Measurements from ENCODE around the gene BRD7. TPM values are rescaled to one million over a fixed set of nuclear protein-coding genes. Genes with fewer than 3 reads are reported as not detected.

Gene BRD7
- total RNA-seq, 4 donors from 2014 or later, result 33.0 to 49.9 (median 40.5) TPM

DNA sequence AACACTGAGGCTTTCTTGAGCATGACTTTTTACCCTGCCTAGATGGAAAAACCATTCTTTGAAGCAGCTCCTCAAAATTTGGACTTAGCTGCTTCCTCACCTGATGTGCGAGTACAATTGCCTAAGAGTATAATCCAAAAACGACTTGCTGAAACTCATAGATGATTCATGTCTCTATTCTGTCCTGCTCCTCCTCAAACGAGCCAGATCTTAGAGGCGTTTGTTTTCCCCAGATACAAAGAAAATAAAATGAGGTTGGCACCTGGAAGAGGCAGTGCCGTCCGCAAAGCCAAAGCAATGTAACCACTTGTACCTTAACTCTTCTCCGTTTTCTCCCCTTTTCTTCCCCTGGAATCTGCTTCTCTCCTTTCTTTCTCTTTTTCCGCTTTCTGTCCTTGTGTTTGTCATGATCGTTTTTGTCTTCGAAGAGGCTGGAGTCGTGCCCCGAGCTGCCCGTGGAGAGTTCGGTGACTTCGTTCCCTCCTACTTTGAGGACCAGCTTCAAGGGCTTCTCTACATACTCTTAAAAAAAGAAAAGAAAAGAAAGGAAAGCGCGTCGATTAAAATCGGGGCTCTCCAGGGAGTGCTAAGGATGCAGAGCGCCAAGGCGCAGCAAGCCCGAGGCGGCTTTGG is 895 bp downstream of the BRD7 start:
- TF ChIP-seq, protein P1, sequence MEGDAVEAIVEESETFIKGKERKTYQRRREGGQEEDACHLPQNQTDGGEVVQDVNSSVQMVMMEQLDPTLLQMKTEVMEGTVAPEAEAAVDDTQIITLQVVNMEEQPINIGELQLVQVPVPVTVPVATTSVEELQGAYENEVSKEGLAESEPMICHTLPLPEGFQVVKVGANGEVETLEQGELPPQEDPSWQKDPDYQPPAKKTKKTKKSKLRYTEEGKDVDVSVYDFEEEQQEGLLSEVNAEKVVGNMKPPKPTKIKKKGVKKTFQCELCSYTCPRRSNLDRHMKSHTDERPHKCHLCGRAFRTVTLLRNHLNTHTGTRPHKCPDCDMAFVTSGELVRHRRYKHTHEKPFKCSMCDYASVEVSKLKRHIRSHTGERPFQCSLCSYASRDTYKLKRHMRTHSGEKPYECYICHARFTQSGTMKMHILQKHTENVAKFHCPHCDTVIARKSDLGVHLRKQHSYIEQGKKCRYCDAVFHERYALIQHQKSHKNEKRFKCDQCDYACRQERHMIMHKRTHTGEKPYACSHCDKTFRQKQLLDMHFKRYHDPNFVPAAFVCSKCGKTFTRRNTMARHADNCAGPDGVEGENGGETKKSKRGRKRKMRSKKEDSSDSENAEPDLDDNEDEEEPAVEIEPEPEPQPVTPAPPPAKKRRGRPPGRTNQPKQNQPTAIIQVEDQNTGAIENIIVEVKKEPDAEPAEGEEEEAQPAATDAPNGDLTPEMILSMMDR (IDR thresholded peaks at IDR 0.05; ENCODE audit: low read depth), result no peak

DNA sequence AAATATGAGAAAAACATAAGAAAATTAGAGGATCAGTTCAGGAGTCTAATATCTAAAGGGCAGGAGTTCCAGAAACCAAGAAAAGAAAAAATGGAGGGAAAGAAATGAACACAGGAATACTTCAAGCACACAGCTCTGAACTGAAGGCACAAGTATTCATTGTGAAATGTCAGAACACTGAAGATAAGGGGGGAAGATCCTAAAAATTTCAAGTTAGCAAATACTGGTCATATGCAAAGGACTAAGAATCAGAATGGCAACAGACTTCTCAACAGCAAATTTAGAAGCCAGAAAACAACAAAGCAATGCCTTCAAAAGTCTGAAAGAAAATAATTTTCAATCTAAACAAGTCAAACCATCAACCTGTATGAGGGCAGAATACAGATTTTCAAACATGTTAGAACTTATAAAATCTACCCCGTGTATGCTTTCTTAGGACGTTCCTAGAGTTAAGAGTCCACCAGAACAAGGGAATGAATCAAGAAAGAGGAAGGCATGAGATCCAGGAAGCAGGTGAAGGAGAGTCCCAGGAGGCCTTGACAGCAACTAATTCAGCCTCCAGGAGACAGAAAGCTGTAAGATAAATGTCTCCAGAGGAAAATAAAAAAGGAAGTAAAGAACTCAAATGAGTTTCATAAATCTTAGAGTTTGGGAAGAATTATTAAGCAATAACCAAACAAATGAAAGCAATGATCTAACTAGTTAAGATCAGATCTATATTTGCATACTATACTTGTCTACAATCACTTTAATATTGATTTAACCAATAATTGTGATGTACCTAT is 2.8 kb downstream of the BRD7 start:
- TF ChIP-seq, protein P1 (IDR thresholded peaks at IDR 0.05; ENCODE audit: low read depth), result no peak

DNA sequence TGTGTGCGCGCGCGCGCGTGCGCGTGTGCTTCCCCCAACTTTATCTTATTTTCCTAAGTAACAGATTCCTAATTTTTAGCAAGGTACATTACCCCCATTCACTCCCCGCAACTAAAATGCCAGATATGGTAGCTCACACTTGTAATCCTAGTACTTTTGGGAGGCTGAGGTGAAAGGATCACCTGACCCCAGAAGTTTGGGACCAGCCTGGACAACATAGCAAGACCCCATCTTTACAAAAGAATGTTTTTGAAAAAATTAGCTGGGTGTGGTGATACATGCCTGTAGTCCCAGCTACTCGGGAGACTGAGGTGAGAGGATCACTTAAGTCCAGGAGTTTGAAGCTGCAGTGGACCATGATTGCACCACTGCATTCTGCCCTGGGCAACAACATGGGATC is 5.1 kb downstream of the BRD7 start:
- TF ChIP-seq, protein P1 (IDR thresholded peaks at IDR 0.05; ENCODE audit: low read depth), result no peak

DNA sequence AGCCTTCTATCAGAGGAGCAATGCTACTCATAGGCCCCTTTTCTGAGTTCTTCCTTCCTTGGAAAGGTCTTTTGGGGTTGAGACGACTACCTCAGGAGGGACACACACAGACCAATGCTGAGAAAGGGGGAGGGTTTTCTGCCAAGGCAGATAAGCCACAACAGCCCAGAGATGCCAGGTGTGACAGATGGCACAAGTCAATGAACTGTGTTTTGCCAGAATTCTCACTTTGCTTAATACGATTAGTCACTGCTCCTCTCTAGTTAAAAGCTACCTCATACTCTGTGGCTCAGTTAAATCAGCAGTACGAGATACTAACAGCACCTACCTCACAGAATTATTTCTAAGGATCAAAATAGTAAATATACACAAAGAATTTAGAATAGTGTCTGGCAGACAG is 8.0 kb downstream of the BRD7 start:
- TF ChIP-seq, protein P1 (IDR thresholded peaks at IDR 0.05; ENCODE audit: low read depth), result no peak

DNA sequence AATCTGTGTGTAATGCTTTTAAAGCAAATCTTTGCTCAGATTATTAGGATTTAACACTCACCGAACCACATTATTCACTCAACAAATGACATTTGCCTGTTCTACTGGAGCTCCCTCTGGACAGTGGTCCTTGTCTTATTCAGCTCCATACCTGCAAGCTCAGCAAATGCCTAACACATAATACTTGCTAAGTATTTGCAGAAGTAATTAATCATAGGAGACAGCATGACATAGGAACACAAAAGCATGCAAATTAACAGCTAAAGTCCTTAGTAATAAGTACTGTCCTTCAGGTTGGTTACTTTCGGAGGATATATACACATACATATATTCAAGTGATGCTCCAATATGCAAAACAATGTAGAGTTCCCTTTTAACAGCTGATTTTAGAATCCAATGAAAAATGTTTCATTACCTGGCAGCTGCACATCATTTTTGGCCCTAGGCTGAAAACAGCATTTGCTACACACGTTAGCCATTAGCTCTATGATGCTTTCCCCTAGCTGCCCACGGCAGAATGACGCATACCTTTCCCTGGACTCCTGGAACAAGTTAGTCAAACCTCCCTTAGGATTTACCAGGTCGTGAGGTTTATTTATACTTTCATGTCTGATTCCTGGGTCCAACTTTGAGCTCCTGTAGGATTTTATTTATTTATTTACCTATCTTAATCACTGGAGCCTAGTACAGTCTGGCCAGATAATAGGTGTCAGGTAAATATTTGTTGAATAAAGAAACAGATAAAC is 8.6 kb downstream of the BRD7 start:
- TF ChIP-seq, protein P1 (IDR thresholded peaks at IDR 0.05; ENCODE audit: low read depth), result no peak

DNA sequence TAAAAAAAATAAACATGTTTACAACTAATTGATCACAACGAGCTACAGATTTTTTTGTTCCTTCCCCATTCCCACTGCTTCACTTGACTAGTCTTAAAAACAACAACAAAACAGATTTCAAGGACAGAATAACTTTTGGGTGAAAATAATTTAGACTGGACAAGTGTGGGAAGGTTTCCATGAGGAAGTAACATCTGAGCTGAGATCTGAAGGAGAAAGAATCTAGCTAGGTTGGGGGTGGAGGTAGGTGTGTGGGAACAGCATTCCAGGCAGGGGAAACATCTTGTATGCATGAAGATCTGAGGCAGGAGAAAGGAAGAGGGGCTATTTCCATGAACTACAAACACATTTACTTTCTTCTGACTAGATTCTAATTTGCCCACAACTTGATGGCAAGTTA is 9.2 kb downstream of the BRD7 start:
- TF ChIP-seq, protein P1 (IDR thresholded peaks at IDR 0.05; ENCODE audit: low read depth), result no peak
